GM21526 (cell line): Measurements from ENCODE around the gene NUP210.

ENCODE experiments used
- ATAC-seq: cut with Tn5 transposase; IDR thresholded peaks from one replicate; pipeline ENCODE4 v1.9.1; 2021; ENCODE audit warnings: moderate library complexity; ENCODE audit not compliant: unreplicated experiment, low FRiP score

NUP210 gene

GRCh38 chr3:13407926-13408325 is 12.2 kb downstream of the NUP210 start:
- no peak for ATAC-seq

DNA sequence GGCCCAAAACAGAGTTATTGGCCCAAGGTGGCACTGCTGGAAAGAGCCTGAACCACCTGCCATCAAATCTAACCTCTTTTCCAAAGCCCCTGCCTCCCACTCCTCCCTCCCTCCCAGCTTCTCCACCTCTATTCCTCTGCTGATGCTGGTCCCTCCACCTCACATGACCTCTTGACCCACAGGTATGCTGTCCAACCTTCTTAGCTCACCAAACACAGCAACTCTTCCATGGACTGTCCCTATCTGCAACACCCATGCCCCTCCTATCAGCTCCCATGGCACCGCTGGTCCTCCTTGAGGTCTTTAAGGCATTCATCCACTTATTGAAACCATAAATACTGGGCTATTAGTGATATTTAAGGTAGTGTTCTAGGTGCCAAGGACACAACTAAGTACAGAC is 12.6 kb downstream of the NUP210 start:
- ATAC-seq, result no peak

DNA sequence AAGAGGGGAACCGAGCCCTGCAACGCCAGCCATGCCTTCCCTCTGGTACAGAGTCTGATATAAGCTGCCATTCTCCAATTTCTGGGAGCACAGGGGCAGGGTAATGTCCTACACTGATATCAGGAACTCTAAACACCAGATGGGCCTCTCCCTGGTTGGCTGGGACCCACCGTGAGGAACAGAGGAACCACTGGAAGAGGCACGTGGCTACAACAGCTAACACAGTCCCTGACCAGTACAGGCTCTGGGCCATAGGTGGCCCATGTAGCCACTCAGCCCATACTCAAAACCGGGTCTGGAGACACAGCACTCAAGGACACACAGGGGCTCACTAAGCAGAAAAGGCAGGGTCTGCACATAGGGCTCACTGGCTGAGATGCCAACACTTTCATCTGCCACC is 13.9 kb downstream of the NUP210 start:
- no peak for ATAC-seq

GRCh38 chr3:13405614-13406013 is 14.5 kb downstream of the NUP210 start:
- ATAC-seq, result no peak

DNA sequence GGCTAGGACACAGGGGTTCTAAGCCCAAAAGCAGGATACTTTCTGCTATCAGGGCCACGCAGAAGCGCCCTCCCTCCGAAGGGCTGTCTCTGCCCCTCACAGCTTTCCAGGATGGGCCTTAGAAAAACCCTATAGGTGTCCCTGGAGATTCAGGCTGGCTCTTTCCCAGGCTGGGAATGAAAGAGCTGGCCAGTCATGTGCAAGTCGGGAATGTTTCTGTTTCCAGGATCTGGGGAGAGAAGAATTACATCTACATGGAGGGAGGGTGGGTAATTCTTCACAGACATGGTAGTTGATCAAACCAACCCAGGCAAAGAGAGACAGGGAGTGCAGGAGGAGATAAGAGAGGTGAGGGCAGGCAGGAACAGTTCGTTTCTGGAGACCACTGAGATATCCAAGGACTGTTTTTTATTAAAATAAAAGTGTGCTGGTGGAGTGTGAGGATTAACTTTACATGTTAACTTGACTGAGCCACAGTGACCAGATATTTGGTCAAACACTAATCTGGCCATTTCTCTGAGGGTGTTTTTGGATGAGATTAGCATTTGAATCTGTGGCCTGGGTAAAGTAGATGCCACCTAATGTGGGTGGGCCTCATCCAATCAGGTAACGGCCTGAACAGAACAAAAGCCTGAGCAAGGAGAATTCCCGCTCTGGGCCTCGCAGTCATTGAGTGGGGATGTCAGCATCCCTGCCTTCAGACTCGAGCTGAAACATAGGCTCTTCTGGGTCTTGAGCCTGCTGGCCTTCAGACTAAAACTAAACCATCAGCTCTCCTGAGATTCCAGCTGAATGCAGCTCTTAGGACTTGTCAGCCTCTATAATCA is 15.3 kb downstream of the NUP210 start:
- no peak for ATAC-seq

DNA sequence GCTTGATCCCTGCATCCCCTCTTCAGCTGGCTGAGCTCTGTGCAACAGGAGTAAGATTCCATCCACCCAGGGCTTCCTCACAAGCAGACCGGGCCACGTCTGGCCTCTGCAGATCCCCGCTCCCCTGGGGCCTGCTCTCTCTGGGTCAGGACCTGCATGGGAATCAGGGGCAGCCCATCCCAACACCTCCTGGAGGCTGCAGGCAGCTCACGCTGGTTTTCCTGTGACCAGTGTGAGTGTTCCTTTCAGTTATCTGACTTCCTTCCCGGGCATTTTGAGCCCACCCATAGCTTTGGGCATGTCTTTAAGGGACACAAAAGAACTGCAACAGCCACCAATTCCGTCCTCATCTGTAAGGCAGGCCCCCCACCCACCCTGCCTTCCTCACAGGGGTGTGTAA is 16.3 kb downstream of the NUP210 start:
- ATAC-seq, result no peak

DNA sequence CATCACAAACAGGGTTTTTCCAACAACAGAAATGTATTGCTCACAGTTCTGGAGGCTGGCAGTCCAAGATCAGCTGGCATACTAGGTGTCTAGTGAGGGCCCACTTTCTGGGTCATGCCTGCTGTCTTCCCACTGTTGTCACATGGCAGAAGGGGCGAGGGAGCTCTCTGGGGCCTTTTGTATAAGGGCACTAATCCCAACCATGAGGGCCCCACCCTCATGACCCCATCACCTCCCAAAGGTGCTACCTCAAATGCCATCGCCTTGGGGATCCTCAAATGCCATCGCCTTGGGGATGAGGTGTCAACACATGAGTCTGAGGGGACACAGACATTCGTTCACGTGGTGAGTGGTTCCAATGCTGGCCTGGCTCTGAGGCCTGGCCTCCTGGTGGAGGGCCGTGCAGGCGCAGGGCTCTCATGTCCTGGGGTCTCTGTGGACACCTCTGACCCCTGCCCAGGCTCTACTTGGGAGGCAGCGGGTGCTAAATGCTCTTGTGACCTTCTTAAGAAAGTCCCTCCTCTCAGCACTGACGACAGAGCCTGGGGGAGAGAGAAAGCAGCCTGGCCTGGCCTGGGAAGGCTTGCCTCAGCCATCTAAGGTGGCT is 16.8 kb downstream of the NUP210 start:
- no peak for ATAC-seq

- no peak for ATAC-seq
Observed at GRCh38 chr3:13401149-13401548, 19.0 kb downstream of the NUP210 start.

DNA sequence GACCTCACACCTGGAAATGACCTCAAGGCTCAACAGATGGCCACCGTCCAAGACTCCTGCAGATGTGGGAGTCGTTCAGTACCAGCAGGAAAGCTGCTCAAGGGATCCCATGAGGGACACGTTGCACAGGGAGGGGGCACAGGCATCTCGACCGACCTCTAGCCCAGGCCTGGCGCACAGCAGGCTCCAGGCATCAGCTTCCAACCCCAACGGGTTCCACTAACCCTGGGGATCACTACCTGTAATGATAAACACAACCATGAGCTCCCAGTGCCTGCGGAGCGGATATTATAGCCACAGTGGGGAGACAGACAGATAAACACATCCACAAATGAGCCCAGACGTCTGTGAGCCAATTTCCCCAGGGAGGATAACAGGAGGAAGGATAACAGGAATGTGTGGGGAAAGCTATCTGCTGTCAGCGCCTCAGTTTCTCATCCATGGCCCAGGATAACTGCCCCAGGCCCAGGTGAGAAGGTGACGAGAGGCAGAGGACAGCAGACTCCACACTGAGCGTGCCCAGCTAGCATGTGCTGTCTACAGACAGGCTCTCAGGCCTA is 19.9 kb downstream of the NUP210 start:
- no peak for ATAC-seq

DNA sequence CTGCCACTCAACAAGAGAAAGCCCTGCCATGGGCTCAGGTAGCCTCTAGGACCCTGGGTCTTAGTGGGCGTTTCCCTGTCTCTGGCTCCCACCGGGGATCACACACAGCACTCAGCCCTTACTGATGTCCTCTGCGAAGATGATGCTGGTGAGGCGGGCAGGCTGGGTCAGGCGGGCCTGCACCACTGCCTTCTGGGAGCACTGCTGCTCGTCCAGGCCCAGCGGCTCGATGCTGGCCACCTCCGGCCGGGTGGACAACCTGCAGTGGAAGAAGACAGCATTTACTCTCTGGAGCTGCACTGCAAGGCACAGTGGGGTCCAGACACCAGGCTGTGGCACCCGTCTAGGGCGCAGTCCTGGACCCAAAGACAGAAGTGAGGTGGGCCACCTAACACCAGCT is 20.5 kb downstream of the NUP210 start:
- no peak for ATAC-seq

DNA sequence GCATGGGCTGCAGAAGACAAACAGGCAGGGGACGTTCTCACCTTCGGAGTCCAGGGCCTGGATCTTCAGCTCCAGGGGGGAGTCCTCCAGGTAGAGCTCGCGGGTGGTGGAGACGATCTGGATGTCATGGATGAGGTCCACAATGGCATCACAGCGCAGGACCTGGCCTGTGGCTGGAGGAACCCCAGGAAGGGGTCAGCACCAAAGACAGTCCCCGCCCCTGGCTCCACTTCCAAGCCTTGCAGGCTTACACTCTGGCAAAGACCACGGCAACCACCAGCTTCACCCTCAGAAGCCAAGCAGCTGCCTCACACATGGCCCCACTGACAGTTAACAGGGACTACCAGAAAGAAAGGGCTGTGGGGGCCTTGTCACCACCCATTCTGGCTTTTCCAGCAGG is 22.8 kb downstream of the NUP210 start:
- ATAC-seq, result no peak

DNA sequence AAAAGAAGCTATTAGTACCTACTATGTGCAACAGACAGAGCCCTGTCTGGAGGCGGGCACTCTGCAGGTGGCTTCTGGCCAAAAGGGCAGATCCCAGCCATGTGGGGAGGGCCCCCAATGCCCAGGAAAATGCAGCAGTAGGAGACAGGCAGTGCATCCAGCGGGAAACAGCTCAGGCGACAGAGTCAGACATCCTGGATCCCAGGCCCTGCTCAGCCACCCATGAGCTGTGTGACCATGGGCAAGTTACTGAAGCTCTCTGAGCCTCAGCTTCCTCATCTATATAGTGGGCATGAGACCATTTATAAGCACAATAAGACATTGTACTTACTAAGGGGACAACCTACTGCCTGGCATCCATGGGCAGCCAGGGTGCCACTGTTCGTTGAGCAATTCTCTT is 25.8 kb downstream of the NUP210 start:
- ATAC-seq, result no peak

DNA sequence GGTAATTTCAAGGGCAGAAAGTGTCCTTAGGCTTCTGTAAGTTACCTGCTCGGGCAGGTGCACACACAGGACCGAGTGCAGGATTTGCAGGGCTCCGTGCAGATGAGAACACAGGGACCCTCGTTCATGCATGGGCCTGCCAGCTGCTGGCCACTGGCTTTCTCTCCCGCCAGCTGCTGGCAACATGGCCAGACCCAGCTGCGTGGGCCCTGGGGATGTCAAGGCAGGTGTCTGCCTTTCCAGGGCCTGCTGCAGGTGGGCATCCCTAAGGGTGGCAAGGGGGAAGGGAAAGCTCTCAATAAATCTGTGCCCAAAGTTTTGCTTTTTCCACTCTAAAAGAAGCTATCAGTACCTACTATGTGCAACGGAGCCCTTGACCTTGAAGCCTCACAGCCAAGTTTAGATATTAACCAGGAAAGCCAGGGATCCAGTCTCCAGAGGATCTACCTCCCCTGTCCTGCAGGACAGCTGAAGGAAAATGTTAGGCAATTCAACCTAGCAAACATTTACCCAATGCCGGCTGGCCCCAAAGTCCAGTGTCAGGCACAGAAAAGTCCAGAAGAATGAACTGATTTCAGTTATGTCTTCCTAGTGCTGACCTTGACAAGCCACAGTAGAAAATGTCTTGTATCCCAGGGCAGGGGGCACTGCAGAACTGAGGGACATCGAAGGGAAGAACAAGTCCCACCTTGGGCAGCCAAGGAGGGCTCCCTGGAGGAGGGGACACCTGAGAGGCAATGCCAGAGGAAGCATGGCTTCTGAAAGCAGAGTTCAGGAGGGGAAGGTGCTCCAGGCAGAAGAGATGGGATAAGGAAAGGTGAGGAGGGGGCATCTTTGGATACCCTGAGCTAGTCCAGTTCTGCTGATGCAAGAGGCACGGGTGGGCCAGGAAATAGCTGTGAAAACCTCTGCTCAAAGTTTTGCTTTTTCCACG is 26.4 kb downstream of the NUP210 start:
- no peak for ATAC-seq

DNA sequence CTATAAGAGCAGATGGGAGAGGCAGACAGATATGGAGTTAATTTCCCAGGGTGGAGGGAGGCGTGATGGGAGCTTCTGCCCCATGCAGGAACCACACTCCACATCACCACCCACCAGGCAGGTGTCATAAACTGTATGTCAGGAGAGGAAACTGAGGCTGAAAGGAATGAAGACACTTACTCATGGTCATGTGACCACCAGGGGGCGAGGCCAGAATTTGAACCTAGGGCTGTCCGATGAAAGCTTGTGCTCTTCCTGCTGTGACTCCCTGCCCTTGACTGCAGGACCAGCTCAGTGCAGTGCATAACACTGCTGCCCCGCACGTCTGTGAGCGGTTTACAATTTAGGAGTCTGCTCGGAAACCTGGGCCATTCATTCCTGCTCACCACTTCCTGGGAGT is 28.8 kb downstream of the NUP210 start:
- ATAC-seq, result no peak

DNA sequence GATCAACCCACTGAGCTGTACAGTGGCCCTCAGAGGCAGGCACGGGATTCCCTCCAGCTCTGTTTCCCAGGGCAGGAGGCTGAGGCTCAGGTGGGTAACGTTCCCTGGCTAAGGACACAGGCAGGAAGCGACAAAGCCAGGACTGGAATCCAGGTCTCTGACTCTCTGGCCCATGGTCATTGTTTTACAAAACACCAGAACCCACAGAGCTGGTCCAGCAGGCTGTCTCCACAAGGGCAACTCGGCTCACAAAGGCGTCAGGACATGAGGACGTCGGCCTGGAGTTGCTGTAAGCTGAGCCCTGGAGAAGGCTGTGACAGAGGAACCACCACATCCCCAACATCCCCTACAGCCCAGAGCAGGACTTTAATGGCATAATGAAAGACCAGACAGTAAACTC is 30.7 kb downstream of the NUP210 start:
- no peak for ATAC-seq

GRCh38 chr3:13388816-13389215 is 31.3 kb downstream of the NUP210 start:
- no peak for ATAC-seq

DNA sequence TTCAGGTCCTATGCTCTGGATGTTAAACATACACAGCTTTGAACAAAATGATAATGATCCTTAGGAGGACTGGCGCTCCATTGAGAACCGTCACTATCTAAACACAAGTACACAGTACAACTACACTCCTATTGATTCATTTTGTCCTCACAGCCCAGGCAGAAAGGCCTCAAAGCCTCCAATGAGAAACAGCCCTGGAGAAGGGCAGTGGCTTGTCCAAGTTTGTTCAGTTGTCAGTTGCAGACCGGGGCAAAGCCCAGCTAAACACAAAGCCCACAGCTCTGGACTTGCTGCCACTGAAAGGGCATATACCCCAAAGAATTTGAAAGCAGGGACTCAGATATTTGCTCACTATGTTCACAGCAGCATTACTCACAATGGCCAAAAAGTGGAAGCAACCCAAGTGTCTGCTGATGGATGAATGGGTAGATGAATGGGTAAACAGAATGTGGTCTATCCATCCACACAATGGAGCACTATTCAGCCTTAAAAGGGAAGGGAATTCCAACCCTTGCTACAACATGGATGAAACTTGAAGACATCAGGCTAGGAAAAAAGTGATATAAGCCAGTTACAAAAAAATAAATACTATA is 34.7 kb downstream of the NUP210 start:
- no peak for ATAC-seq

DNA sequence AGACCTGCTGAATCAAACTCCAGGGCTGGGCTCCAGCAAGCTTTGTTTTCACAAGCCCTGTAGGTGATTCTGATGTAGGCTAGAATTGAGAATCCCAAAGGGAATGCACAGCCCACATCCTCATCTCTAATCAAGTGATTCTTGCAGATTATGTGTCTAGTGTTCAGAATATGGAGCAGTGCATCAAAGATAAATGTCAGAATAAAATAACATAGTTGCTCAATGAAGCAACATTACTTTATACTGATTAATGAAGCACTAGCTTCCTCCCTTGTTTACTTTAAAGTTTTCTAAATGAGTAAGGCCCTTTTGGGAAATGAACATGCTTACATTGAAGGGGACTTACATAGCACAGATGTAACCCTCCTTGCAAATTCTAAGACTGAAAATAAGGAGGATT is 39.2 kb downstream of the NUP210 start:
- no peak for ATAC-seq

GRCh38 chr3:13379201-13379830 is 40.8 kb downstream of the NUP210 start:
- ATAC-seq, result no peak

- ATAC-seq, result no peak
Observed at GRCh38 chr3:13378155-13378554, 42.0 kb downstream of the NUP210 start.
